ENCODE data around the gene UGT1A1. TPM values are rescaled to one million over a fixed set of nuclear protein-coding genes. Genes with fewer than 3 reads are reported as not detected.
"Not testable (repeated sequence)": the region's sequence is repeated elsewhere in the genome, so short reads cannot be mapped to it uniquely, and the experiment has no call there.

UGT1A1 gene
- total and polyA plus RNA-seq, 12 donors: not detected

- Histone ChIP-seq H3K4me1 (no peaks in the 10 kb centered on the region), H3K9me3 (no peaks in the 10 kb centered on the region), H3K4me3 (no peak overlapping the region), H3K27ac (no peak overlapping the region), H3K36me3 (no peaks in the 10 kb centered on the region), H3K27me3 (peaks cover 0 to 29% (median 19%) of the 10 kb centered on the region in 7 donors)
- TF ChIP-seq CTCF (IDR thresholded peaks at IDR 0.05): no peak
- no peak for DNase-seq
- WGBS, 2 donors: 68 to 77% methylated on average over 2 of the region's 2 CpGs
- ATAC-seq: no peak
- intact Hi-C loops (cut with DNase I): no loop called here
Measured at GRCh38 chr2:233714121-233714520, 45.9 kb upstream of the UGT1A1 start.

- H3K9me3 ChIP-seq: peaks cover 0 to 2% (median 0%) of the 10 kb centered on the region in 11 donors
- intact Hi-C loops (cut with DNase I): no loop called here
- no peak within 1 kb of the TSS for H3K27ac ChIP-seq
- no peak within 1 kb of the TSS for H3K4me3 ChIP-seq
- ATAC-seq (no peak), DNase-seq (no peak)
- TF ChIP-seq CTCF (IDR thresholded peaks at IDR 0.05): no peak
- WGBS, 2 donors: 82 to 84% methylated on average over 7 of the region's 7 CpGs
- peaks cover 0 to 21% (median 10%) of the 10 kb centered on the region in 7 donors for H3K27me3 ChIP-seq
- no peaks in the 10 kb centered on the region for H3K4me1 ChIP-seq
- H3K36me3 ChIP-seq: no peaks in the 10 kb centered on the region
Measured at GRCh38 chr2:233718552-233718951, 41.5 kb upstream of the UGT1A1 start, which contains the start of gene UGT1A4. Gene UGT1A4, plus strand, starts transcription at chr2:233718736. Its CDS starts 85 bp downstream, at chr2:233718821.

GRCh38 chr2:233728723-233729301 lies 31.3 kb upstream of the UGT1A1 start, which contains the start of gene UGT1A3:
Gene UGT1A3, plus strand, starts transcription at chr2:233729042. Its CDS starts 85 bp downstream, at chr2:233729127.
- no peak within 1 kb of the TSS for H3K27ac ChIP-seq
- DNase-seq: no peak
- no peak within 1 kb of the TSS for H3K4me3 ChIP-seq
- H3K36me3 ChIP-seq: no peaks in the 10 kb centered on the region
- H3K9me3 ChIP-seq: peaks cover 0 to 5% (median 0%) of the 10 kb centered on the region in 11 donors
- peaks cover 0 to 4% (median 0%) of the 10 kb centered on the region in 7 donors for H3K27me3 ChIP-seq
- 77 to 80% methylated on average over 8 of the region's 8 CpGs for WGBS, 2 donors
- TF ChIP-seq CTCF (IDR thresholded peaks at IDR 0.05): no peak
- H3K4me1 ChIP-seq: no peaks in the 10 kb centered on the region
- ATAC-seq: no peak
- intact Hi-C loops (cut with DNase I): no loop called here

GRCh38 chr2:233736868-233737653 lies 23.0 kb upstream of the UGT1A1 start:
- ATAC-seq; DNase-seq; H3K27ac ChIP-seq; H3K9me3 ChIP-seq; H3K4me3 ChIP-seq; H3K36me3 ChIP-seq; intact Hi-C loops (cut with DNase I); H3K4me1 ChIP-seq: not testable (repeated sequence)
- peaks cover 0 to 19% (median 4%) of the 10 kb centered on the region in 7 donors for H3K27me3 ChIP-seq
- 81 to 83% methylated on average over 14 of the region's 14 CpGs for WGBS, 2 donors

Data from heart right ventricle (tissue), 16 donors.